Measurements from ENCODE around the gene ANGPTL1. TPM values are rescaled to one million over a fixed set of nuclear protein-coding genes. Genes with fewer than 3 reads are reported as not detected.

The ANGPTL1 gene
- total RNA-seq (ENCODE audit: low replicate concordance) = 2.8 and 5.6 TPM in 2 replicates

GRCh38 chr1:178870944-178871343 is at the start of gene ANGPTL1:
Gene ANGPTL1, minus strand, starts transcription at chr1:178871077. Its CDS starts 5,301 bp downstream, at chr1:178865776.

Other genes with a start within 250 kb of the ANGPTL1 start
- 7.2 and 26.2 TPM in 2 replicates for gene RALGPS2, start 145.8 kb downstream of the ANGPTL1 start, total RNA-seq (ENCODE audit: low replicate concordance)
- gene FAM20B, start 154.8 kb upstream of the ANGPTL1 start, total RNA-seq (ENCODE audit: low replicate concordance) = 28.3 and 32.3 TPM in 2 replicates
- gene TOR3A, start 211.0 kb upstream of the ANGPTL1 start, total RNA-seq (ENCODE audit: low replicate concordance) = 14.5 and 30.3 TPM in 2 replicates